MCF 10A (cell line): ENCODE data around the gene IL1RAPL2. TPM values are rescaled to one million over a fixed set of nuclear protein-coding genes. Genes with fewer than 3 reads are reported as not detected.

Experiments used
- BruUV-seq: library from RNA; stranded (reverse); fragments of 400-500 nt; replicated peaks from 2 replicates; lab custom pipeline; 2021; lab: Mats Ljungman, UMichigan
- CTCF ChIA-PET: fragments of 300-600 bp; sonication (Branson Sonifier 250); formaldehyde crosslinking; extraction: SDS; loops from one replicate; lab custom pipeline; 2021; ENCODE audit warnings: antibody characterized with exemption, inconsistent platforms; lab: Yijun Ruan, JAX
- POLR2A ChIA-PET: fragments of 300-600, 350-650 bp; sonication (Branson Sonifier 250); formaldehyde crosslinking; extraction: SDS; loops from one replicate; lab custom pipeline; 2020; ENCODE audit warnings: antibody characterized with exemption, inconsistent platforms; lab: Yijun Ruan, JAX
- DNase-seq: peaks from one replicate; pipeline ENCODE4 v3.0.0-alpha.2; 2018; ENCODE audit not compliant: unreplicated experiment
- H3K27ac Mint-ChIP-seq: one replicate; pipeline ENCODE4 v1.8.0; 2022; ENCODE audit warnings: mild to moderate bottlenecking, low read depth, mixed read lengths; ENCODE audit not compliant: unreplicated experiment
- H3K27me3 Mint-ChIP-seq: one replicate; pipeline ENCODE4 v1.8.0; 2022; ENCODE audit warnings: mixed read lengths; ENCODE audit not compliant: insufficient read depth, unreplicated experiment
- H3K36me3 Mint-ChIP-seq: one replicate; pipeline ENCODE4 v1.8.0; 2022; ENCODE audit warnings: mild to moderate bottlenecking, moderate library complexity, mixed read lengths; ENCODE audit not compliant: insufficient read depth, unreplicated experiment
- H3K4me1 Mint-ChIP-seq: one replicate; pipeline ENCODE4 v1.8.0; 2022; ENCODE audit warnings: mixed read lengths; ENCODE audit not compliant: insufficient read depth, unreplicated experiment
- H3K4me3 Mint-ChIP-seq: one replicate; pipeline ENCODE4 v1.8.0; 2022; ENCODE audit warnings: mild to moderate bottlenecking, moderate library complexity, mixed read lengths; ENCODE audit not compliant: unreplicated experiment
- H3K9me3 Mint-ChIP-seq: one replicate; pipeline ENCODE4 v1.8.0; 2022; ENCODE audit warnings: mixed read lengths; ENCODE audit not compliant: unreplicated experiment
- intact Hi-C: fragments of 100-400 bp; cut with micrococcal nuclease; formaldehyde crosslinking; loops from 2 replicates; pipeline ENCODE4 v1.14.1; 2022
- total RNA-seq: library from RNA; stranded (reverse); gene quantifications from 2 replicates; pipeline ENCODE4 v1.2.3, GENCODE V29; 2022
- TF ChIP-seq, protein P1 (sequence below): fragments of 200-600 bp; IDR thresholded peaks from one replicate; pipeline ENCODE4 v1.8.0; 2022; ENCODE audit warnings: antibody characterized with exemption, mild to moderate bottlenecking; ENCODE audit not compliant: unreplicated experiment

Gene IL1RAPL2
- total RNA-seq, 1 experiment from 2014 or later = 4.4 TPM

- CTCF ChIA-PET = interaction anchor here (0.9 to 3.7 kb wide), 7 partner anchors 8 to 626 kb away, joined by 4 to 28 read pairs (median 9); no protein-coding TSS in a partner anchor
- no peak for DNase-seq
- no TSS peak for BruUV-seq
- H3K27me3 Mint-ChIP-seq = peaks cover 19% of the 10 kb centered on the region
- no peaks in the 10 kb centered on the region for H3K36me3 Mint-ChIP-seq
- H3K27ac Mint-ChIP-seq = no peak overlapping the region
- intact Hi-C loops = loop anchor here (10.0 kb wide), 1 partner anchor 250 kb away; no protein-coding TSS in a partner anchor
- peaks cover 14% of the 10 kb centered on the region for H3K9me3 Mint-ChIP-seq
- TF ChIP-seq, protein P1, sequence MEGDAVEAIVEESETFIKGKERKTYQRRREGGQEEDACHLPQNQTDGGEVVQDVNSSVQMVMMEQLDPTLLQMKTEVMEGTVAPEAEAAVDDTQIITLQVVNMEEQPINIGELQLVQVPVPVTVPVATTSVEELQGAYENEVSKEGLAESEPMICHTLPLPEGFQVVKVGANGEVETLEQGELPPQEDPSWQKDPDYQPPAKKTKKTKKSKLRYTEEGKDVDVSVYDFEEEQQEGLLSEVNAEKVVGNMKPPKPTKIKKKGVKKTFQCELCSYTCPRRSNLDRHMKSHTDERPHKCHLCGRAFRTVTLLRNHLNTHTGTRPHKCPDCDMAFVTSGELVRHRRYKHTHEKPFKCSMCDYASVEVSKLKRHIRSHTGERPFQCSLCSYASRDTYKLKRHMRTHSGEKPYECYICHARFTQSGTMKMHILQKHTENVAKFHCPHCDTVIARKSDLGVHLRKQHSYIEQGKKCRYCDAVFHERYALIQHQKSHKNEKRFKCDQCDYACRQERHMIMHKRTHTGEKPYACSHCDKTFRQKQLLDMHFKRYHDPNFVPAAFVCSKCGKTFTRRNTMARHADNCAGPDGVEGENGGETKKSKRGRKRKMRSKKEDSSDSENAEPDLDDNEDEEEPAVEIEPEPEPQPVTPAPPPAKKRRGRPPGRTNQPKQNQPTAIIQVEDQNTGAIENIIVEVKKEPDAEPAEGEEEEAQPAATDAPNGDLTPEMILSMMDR = no peak
- H3K4me1 Mint-ChIP-seq = no peaks in the 10 kb centered on the region
- POLR2A ChIA-PET = no interaction called here
- no peak overlapping the region for H3K4me3 Mint-ChIP-seq
These were observed 1.7 kb upstream of the IL1RAPL2 start for GRCh38 chrX:104564335-104564734.

DNA sequence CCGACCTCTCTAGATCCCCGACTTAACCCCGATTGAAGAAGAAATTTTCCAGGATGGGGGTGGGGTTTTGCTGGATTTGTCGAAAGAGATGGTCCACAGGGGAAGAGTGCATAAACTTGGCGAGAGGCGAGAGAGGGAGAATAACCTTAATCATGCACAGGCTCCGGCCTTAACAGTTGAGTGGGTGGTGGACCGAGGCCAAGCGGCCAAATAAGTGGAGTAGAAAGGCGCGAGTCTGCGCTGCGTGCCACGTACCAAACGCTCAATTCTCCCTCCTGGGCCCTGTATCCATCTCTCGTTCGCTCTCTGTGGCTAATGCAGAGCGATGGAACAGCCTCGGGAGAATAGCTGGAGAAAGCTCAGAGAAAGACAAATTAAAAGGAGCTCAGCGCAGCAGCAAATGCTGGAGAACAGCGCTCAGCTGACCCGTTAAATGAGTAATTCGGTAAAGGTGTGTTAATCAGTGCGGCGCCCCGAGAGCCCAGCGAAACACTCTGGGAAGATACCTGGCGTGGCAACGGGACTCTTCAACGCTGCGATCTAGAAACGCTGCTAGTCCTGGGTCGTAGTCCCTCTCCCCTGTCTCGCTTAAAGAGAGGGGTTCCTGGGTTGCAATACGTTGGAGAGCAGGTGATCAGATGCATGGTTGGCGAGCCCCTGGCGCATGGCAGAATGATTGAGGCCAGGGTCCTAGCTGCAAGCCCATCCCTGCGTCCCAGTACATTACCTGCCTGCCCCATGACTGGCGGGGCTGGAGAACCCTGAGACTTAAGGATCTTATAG, 887 bp upstream of the IL1RAPL2 start:
- CTCF ChIA-PET = interaction anchor here (0.6 to 3.7 kb wide), 21 partner anchors 9 to 644 kb away, joined by 3 to 28 read pairs (median 5); no protein-coding TSS in a partner anchor
- peaks cover 14% of the 10 kb centered on the region for H3K9me3 Mint-ChIP-seq
- TF ChIP-seq, protein P1 = no peak
- no peak overlapping the region for H3K27ac Mint-ChIP-seq
- H3K36me3 Mint-ChIP-seq = no peaks in the 10 kb centered on the region
- DNase-seq = no peak
- intact Hi-C loops = loop anchor here (10.0 kb wide), 1 partner anchor 250 kb away; no protein-coding TSS in a partner anchor
- no peaks in the 10 kb centered on the region for H3K4me1 Mint-ChIP-seq
- H3K4me3 Mint-ChIP-seq = peak overlapping the region; percentile 74
- peaks cover 27% of the 10 kb centered on the region for H3K27me3 Mint-ChIP-seq
- BruUV-seq = no TSS peak
- POLR2A ChIA-PET = no interaction called here

DNA sequence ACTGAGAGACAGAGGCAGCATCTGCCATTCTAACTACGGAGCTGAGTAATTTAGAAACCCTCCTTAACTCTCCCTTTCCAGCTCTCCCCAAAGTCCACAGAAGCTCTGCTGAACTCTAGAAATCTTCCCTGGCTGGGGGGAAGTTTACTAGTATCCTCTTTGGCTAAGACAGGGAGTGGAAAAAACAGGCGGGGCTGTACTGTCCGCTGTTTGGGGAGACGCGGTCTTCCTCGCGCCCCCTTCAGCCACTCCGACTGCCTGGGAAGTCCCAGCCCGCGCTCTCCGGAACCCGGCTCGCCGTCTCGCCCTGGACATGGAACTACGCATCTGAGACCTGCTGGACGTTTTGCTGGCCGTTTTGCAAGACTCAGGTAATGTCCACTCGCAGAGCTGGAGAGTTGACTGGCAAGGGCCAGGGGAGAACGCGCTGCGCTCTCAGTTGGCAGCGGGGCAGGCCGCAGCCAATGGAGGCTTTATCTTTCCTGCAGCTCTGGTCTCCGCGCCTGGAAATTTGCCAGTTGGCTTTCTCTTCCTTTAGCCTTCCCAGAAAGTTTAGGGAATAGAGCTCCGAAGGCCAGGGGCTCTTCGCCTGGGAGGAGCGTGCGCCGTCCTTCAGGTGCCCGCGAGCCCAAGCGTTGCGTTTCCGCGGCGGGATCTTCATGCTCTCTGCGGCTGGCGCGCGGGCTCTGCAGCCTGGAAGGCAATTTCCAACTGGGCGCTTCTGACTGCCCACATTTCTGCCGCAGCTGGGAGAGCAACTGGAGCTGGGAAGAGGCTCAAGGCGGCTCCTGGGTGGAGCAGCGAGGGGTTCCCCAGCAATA, 892 bp downstream of the IL1RAPL2 start:
- H3K4me1 Mint-ChIP-seq = no peaks in the 10 kb centered on the region

More for the DNA sequence above, 892 bp downstream of the IL1RAPL2 start:
- TF ChIP-seq, protein P1 = no peak
- Mint-ChIP-seq H3K27ac (no peak overlapping the region), H3K27me3 (peaks cover 45% of the 10 kb centered on the region), H3K36me3 (no peaks in the 10 kb centered on the region), H3K9me3 (peaks cover 7% of the 10 kb centered on the region), H3K4me3 (peak overlapping the region; percentile 74)
- ChIA-PET POLR2A (interaction anchor here (0.9 kb wide), 1 partner anchor 619 kb away, joined by 3 read pairs; no protein-coding TSS in a partner anchor), CTCF (interaction anchor here (0.5 to 3.7 kb wide), 18 partner anchors 9 to 622 kb away, joined by 3 to 28 read pairs (median 6); no protein-coding TSS in a partner anchor)
- no peak for DNase-seq
- no TSS peak for BruUV-seq
- intact Hi-C loops = loop anchor here (1.0 to 10.0 kb wide), 3 partner anchors 252 to 624 kb away; no protein-coding TSS in a partner anchor
